Measurements from ENCODE around the gene MLIP.

GRCh38 chr6:54191461-54191860 is 80.2 kb downstream of the MLIP start:
- TF ChIP-seq CTCF (conservative IDR thresholded peaks at IDR 0.05; ENCODE audit: low read depth in 2 of 2), result no peak
- no peak for TF ChIP-seq JUNB (IDR thresholded peaks at IDR 0.05; ENCODE audit: unreplicated experiment)
- TF ChIP-seq EZH2phosphoT487 (IDR thresholded peaks at IDR 0.05; ENCODE audit: unreplicated experiment), result no peak
- TF ChIP-seq EZH2 (IDR thresholded peaks at IDR 0.05; ENCODE audit: low read depth, unreplicated experiment), result no peak
- TF ChIP-seq POLR2AphosphoS5 (IDR thresholded peaks at IDR 0.05; ENCODE audit: low read depth), result no peak
- no peak for TF ChIP-seq REST (IDR thresholded peaks at IDR 0.05; ENCODE audit: unreplicated experiment)
- no peak for TF ChIP-seq ETS1 (IDR thresholded peaks at IDR 0.05)
- TF ChIP-seq ZNF114 (CRISPR knock-in tag; IDR thresholded peaks at IDR 0.05), result no peak
- no peak for TF ChIP-seq CREB1 (CRISPR knock-in tag; IDR thresholded peaks at IDR 0.05; ENCODE audit: low read depth)
- TF ChIP-seq NANOG (IDR thresholded peaks at IDR 0.05; ENCODE audit: borderline replicate concordance), result no peak
